ENCODE results near the gene DDX39B. TPM values are rescaled to one million over a fixed set of nuclear protein-coding genes. Genes with fewer than 3 reads are reported as not detected.
"Not testable (repeated sequence)": the region's sequence is repeated elsewhere in the genome, so short reads cannot be mapped to it uniquely, and the experiment has no call there.

DDX39B gene
- polyA plus RNA-seq, 3 donors: 315 to 359 (median 351) TPM

GRCh38 chr6:31533455-31533841, 8.4 kb downstream of the DDX39B start:
- 76 to 92% (median 78%) methylated on average over 1 of the region's 1 CpG for WGBS, 3 donors
- no peak overlapping the region for H3K27ac ChIP-seq (ENCODE audit: low read depth, low read length)

- H3K27ac ChIP-seq (ENCODE audit: low read depth, low read length): no peak overlapping the region
- 44 to 63% (median 62%) methylated on average over 9 of the region's 9 CpGs for WGBS, 3 donors
Observed at GRCh38 chr6:31532644-31533454, 9.0 kb downstream of the DDX39B start.

GRCh38 chr6:31531771-31532643, 9.8 kb downstream of the DDX39B start:
- no peak overlapping the region for H3K27ac ChIP-seq (ENCODE audit: low read depth, low read length)
- 70 to 77% (median 72%) methylated on average over 9 of the region's 9 CpGs for WGBS, 3 donors

GRCh38 chr6:31531162-31531561, 10.6 kb downstream of the DDX39B start:
- 88 to 91% (median 90%) methylated on average over 7 of the region's 7 CpGs for WGBS, 3 donors
- no peak overlapping the region for H3K27ac ChIP-seq (ENCODE audit: low read depth, low read length)

GRCh38 chr6:31530659-31531058, 11.1 kb downstream of the DDX39B start:
- WGBS, 3 donors: 68 to 73% (median 71%) methylated on average over 5 to 6 of the region's 6 CpGs
- no peak overlapping the region for H3K27ac ChIP-seq (ENCODE audit: low read depth, low read length)

GRCh38 chr6:31529329-31530150, 12.3 kb downstream of the DDX39B start:
- WGBS, 3 donors: 36 to 54% (median 53%) methylated on average over 12 of the region's 12 CpGs
- no peak overlapping the region for H3K27ac ChIP-seq (ENCODE audit: low read depth, low read length)

GRCh38 chr6:31528821-31529328, 12.9 kb downstream of the DDX39B start, which contains the start of gene MCCD1:
TSS of gene MCCD1 (plus strand) at chr6:31528962. CDS start at chr6:31529015, 53 bp downstream.
- WGBS, 3 donors: 46 to 68% (median 59%) methylated on average over 7 of the region's 7 CpGs
- H3K27ac ChIP-seq (ENCODE audit: low read depth, low read length): no peak within 1 kb of the TSS

GRCh38 chr6:31528307-31528777, 13.5 kb downstream of the DDX39B start:
- H3K27ac ChIP-seq (ENCODE audit: low read depth, low read length): no peak overlapping the region
- WGBS, 3 donors: 69 to 94% (median 89%) methylated on average over 4 of the region's 4 CpGs

- 68 to 83% (median 72%) methylated on average over 4 of the region's 4 CpGs for WGBS, 3 donors
- H3K27ac ChIP-seq (ENCODE audit: low read depth, low read length): no peak overlapping the region
Observed at GRCh38 chr6:31525932-31526591, 15.7 kb downstream of the DDX39B start.

GRCh38 chr6:31525553-31525931, 16.3 kb downstream of the DDX39B start:
- H3K27ac ChIP-seq (ENCODE audit: low read depth, low read length): no peak overlapping the region
- WGBS, 3 donors: 70 to 79% (median 73%) methylated on average over 8 of the region's 8 CpGs

- 76 to 84% (median 81%) methylated on average over 3 of the region's 3 CpGs for WGBS, 3 donors
- H3K27ac ChIP-seq (ENCODE audit: low read depth, low read length): no peak overlapping the region
Observed at GRCh38 chr6:31521835-31522234, 20.0 kb downstream of the DDX39B start.

- no peak overlapping the region for H3K27ac ChIP-seq (ENCODE audit: low read depth, low read length)
- WGBS, 3 donors: 67 to 86% (median 85%) methylated on average over 4 to 5 of the region's 5 CpGs
Observed at GRCh38 chr6:31513456-31514165, 28.2 kb downstream of the DDX39B start.

- WGBS, 3 donors: 68 to 83% (median 77%) methylated on average over 4 of the region's 4 CpGs
- H3K27ac ChIP-seq (ENCODE audit: low read depth, low read length): no peak overlapping the region
Observed at GRCh38 chr6:31510007-31510406, 31.8 kb downstream of the DDX39B start.

GRCh38 chr6:31509036-31509435, 32.8 kb downstream of the DDX39B start:
- WGBS, 3 donors: 42 to 80% (median 45%) methylated on average over 1 to 2 of the region's 2 CpGs

GRCh38 chr6:31502586-31502985, 39.2 kb downstream of the DDX39B start:
- H3K27ac ChIP-seq (ENCODE audit: low read depth, low read length): no peak overlapping the region

More at GRCh38 chr6:31509036-31509435, 32.8 kb downstream of the DDX39B start:
- H3K27ac ChIP-seq (ENCODE audit: low read depth, low read length): not testable (repeated sequence)

- 100% methylated on average over 1 of the region's 2 CpGs; no CpG with 5 or more reads in 1 of the 3 donors for WGBS, 3 donors
- H3K27ac ChIP-seq (ENCODE audit: low read depth, low read length): not testable (repeated sequence)
Observed at GRCh38 chr6:31499648-31500047, 42.2 kb downstream of the DDX39B start.

- 10 to 23% (median 12%) methylated on average over 20 to 21 of the region's 21 CpGs for WGBS, 3 donors
- H3K27ac ChIP-seq (ENCODE audit: low read depth, low read length): no peak overlapping the region
Observed at GRCh38 chr6:31498748-31499147, 43.1 kb downstream of the DDX39B start.
